Measurements from ENCODE around the gene C1QTNF4.
"Not testable (repeated sequence)": the region's sequence is repeated elsewhere in the genome, so short reads cannot be mapped to it uniquely, and the experiment has no call there.

C1QTNF4 gene

GRCh38 chr11:47570651-47571356 lies 23.4 kb downstream of the C1QTNF4 start:
- FAIRE-seq (no peak), DNase-seq (ENCODE audit: insufficient read length, low spot score) (no peak)

- FAIRE-seq: no peak
These were observed 24.6 kb downstream of the C1QTNF4 start for GRCh38 chr11:47569646-47570045.

GRCh38 chr11:47566149-47566698 lies 28.0 kb downstream of the C1QTNF4 start:
- DNase-seq (ENCODE audit: insufficient read length, low spot score) (no peak), FAIRE-seq (no peak)

More at GRCh38 chr11:47569646-47570045, 24.6 kb downstream of the C1QTNF4 start:
- no peak for DNase-seq (ENCODE audit: insufficient read length, low spot score)

GRCh38 chr11:47565340-47566148 lies 28.7 kb downstream of the C1QTNF4 start, which contains the start of gene PTPMT1:
PTPMT1 (plus strand) TSS chr11:47565599; CDS start chr11:47565623, 24 bp downstream.
- DNase-seq (ENCODE audit: insufficient read length, low spot score): peak; percentile 61
- FAIRE-seq: no peak

GRCh38 chr11:47564933-47565339 lies 29.3 kb downstream of the C1QTNF4 start:
- FAIRE-seq (no peak), DNase-seq (ENCODE audit: insufficient read length, low spot score) (no peak)

GRCh38 chr11:47564366-47564765 lies 29.8 kb downstream of the C1QTNF4 start:
- not testable (repeated sequence) for DNase-seq (ENCODE audit: insufficient read length, low spot score); FAIRE-seq

GRCh38 chr11:47562393-47562792 lies 31.8 kb downstream of the C1QTNF4 start:
- not testable (repeated sequence) for DNase-seq (ENCODE audit: insufficient read length, low spot score); FAIRE-seq

GRCh38 chr11:47560426-47560825 lies 33.8 kb downstream of the C1QTNF4 start:
- DNase-seq (ENCODE audit: insufficient read length, low spot score) (no peak), FAIRE-seq (no peak)

- FAIRE-seq (no peak), DNase-seq (ENCODE audit: insufficient read length, low spot score) (no peak)
These were observed 35.5 kb downstream of the C1QTNF4 start for GRCh38 chr11:47558695-47559094.

- FAIRE-seq; DNase-seq (ENCODE audit: insufficient read length, low spot score): not testable (repeated sequence)
These were observed 37.2 kb downstream of the C1QTNF4 start for GRCh38 chr11:47557004-47557403.

GRCh38 chr11:47553406-47553743 lies 40.8 kb downstream of the C1QTNF4 start:
- FAIRE-seq: no peak
- DNase-seq (ENCODE audit: insufficient read length, low spot score): no peak

- peak; percentile 84 for DNase-seq (ENCODE audit: insufficient read length, low spot score)
- peak; percentile 78 for FAIRE-seq
These were observed 41.4 kb downstream of the C1QTNF4 start, which contains the start of gene CELF1 for GRCh38 chr11:47552566-47553405. CELF1 (minus strand) TSS chr11:47553132; CDS start chr11:47499523, 53,609 bp downstream.

GRCh38 chr11:47552056-47552565 lies 42.1 kb downstream of the C1QTNF4 start:
- FAIRE-seq (peak; percentile 75), DNase-seq (ENCODE audit: insufficient read length, low spot score) (no peak)

- DNase-seq (ENCODE audit: insufficient read length, low spot score) (no peak), FAIRE-seq (peak; percentile 93)
These were observed 43.1 kb downstream of the C1QTNF4 start for GRCh38 chr11:47551086-47551485.

- DNase-seq (ENCODE audit: insufficient read length, low spot score): no peak
- FAIRE-seq: no peak
These were observed 43.7 kb downstream of the C1QTNF4 start for GRCh38 chr11:47550288-47551047.

GRCh38 chr11:47546274-47546673 lies 47.9 kb downstream of the C1QTNF4 start:
- not testable (repeated sequence) for DNase-seq (ENCODE audit: insufficient read length, low spot score); FAIRE-seq

- DNase-seq (ENCODE audit: insufficient read length, low spot score): no peak
- no peak for FAIRE-seq
These were observed 48.9 kb downstream of the C1QTNF4 start for GRCh38 chr11:47545298-47545697.

- no peak for FAIRE-seq
These were observed 53.1 kb downstream of the C1QTNF4 start for GRCh38 chr11:47541070-47541469.

GRCh38 chr11:47539681-47540039 lies 54.6 kb downstream of the C1QTNF4 start:
- DNase-seq (ENCODE audit: insufficient read length, low spot score) (no peak), FAIRE-seq (no peak)

More at GRCh38 chr11:47541070-47541469, 53.1 kb downstream of the C1QTNF4 start:
- no peak for DNase-seq (ENCODE audit: insufficient read length, low spot score)
